ENCODE results near the gene ZBTB25. TPM values are rescaled to one million over a fixed set of nuclear protein-coding genes. Genes with fewer than 3 reads are reported as not detected.

ZBTB25 gene
- total and polyA plus RNA-seq, 10 of the 15 experiments (the other 5 are each of a cell fraction or from before 2014, with no cell fraction given) = 4.1 to 33.9 (median 9.7) TPM

DNA sequence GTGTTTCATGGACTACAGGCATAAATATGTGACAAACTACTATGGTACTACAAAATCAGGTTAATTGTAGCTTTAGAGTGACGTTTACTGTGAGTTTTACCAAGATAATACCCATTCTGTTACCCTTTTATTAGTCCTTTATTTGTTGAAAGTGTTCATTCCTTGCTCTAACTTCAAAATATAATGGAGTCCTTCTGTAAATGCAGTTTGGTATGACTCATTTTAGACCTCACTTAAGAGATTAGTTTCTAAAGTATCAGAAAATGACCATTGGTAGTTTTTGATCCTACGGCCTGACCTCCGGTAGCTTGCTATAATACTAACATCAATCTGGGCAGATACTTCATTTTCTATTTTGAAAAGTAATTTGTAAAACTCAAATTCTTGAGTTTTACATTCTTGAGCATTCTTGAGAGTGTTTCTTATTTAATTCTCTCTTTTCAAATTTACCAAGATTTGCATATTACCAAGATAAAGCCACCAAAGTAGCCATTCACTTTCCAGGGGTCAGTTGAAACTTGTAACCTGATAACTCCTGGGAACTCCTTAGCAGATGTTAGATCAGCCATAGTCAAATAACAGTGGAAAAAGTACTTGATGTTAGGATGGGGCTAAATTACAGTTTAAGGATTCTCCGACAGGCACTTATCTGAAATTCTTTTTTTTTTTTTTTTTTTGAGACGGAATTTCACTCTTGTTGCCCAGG lies 41.1 kb upstream of the ZBTB25 start (continued):
- TF ChIP-seq STAT1 (conservative IDR thresholded peaks at IDR 0.05) (no peak), SMAD5 (IDR thresholded peaks at IDR 0.05; ENCODE audit: low read depth) (no peak), RAD51 (IDR thresholded peaks at IDR 0.05) (no peak), MEF2A (IDR thresholded peaks at IDR 0.05; ENCODE audit: insufficient read depth, low read depth, low read length) (no peak)
- TF ChIP-seq, protein P1, sequence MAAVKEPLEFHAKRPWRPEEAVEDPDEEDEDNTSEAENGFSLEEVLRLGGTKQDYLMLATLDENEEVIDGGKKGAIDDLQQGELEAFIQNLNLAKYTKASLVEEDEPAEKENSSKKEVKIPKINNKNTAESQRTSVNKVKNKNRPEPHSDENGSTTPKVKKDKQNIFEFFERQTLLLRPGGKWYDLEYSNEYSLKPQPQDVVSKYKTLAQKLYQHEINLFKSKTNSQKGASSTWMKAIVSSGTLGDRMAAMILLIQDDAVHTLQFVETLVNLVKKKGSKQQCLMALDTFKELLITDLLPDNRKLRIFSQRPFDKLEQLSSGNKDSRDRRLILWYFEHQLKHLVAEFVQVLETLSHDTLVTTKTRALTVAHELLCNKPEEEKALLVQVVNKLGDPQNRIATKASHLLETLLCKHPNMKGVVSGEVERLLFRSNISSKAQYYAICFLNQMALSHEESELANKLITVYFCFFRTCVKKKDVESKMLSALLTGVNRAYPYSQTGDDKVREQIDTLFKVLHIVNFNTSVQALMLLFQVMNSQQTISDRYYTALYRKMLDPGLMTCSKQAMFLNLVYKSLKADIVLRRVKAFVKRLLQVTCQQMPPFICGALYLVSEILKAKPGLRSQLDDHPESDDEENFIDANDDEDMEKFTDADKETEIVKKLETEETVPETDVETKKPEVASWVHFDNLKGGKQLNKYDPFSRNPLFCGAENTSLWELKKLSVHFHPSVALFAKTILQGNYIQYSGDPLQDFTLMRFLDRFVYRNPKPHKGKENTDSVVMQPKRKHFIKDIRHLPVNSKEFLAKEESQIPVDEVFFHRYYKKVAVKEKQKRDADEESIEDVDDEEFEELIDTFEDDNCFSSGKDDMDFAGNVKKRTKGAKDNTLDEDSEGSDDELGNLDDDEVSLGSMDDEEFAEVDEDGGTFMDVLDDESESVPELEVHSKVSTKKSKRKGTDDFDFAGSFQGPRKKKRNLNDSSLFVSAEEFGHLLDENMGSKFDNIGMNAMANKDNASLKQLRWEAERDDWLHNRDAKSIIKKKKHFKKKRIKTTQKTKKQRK (IDR thresholded peaks at IDR 0.05; ENCODE audit: low read depth, low read length) = no peak

DNA sequence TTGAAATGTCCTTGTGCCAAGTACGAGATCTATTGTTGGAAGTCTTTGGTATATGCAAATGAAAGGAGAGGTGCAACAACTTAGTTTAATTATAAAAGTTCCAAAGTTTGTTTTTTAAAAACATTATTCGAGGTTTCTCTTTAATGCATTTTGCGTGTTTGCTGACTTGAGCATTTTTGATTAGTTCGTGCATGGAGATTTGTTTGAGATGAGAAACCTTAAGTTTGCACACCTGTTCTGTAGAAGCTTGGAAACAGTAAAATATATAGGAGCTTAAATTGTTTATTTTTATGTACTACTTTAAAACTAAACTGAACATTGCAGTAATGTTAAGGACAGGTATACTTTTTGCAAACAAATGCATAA lies 39.2 kb upstream of the ZBTB25 start:
- TF ChIP-seq ASH2L (IDR thresholded peaks at IDR 0.05; ENCODE audit: borderline replicate concordance, low read depth) (no peak), CBX3 (IDR thresholded peaks at IDR 0.05; ENCODE audit: borderline replicate concordance, low read depth) (no peak), SP1 (IDR thresholded peaks at IDR 0.05; ENCODE audit: low read depth, low read length) (no peak), TAF1 (IDR thresholded peaks at IDR 0.05; ENCODE audit: borderline replicate concordance, low read depth, low read length) (no peak), POLR2AphosphoS5 (IDR thresholded peaks at IDR 0.05; ENCODE audit: low read length) (no peak), CHD1 (IDR thresholded peaks at IDR 0.05; ENCODE audit: low read depth, low read length) (no peak), CHD2 (IDR thresholded peaks at IDR 0.05; ENCODE audit: borderline replicate concordance, low read depth, low read length) (no peak), NFYA (IDR thresholded peaks at IDR 0.05; ENCODE audit: borderline replicate concordance, low read depth, low read length) (no peak), SUPT20H (IDR thresholded peaks at IDR 0.05; ENCODE audit: borderline replicate concordance, control insufficient read depth, low read depth, low read length) (no peak), SUZ12 (IDR thresholded peaks at IDR 0.05; ENCODE audit: unreplicated experiment) (no peak)
- TF ChIP-seq, protein P2, sequence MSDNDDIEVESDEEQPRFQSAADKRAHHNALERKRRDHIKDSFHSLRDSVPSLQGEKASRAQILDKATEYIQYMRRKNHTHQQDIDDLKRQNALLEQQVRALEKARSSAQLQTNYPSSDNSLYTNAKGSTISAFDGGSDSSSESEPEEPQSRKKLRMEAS (IDR thresholded peaks at IDR 0.05; ENCODE audit: low read depth, low read length) = no peak
- TF ChIP-seq, protein P1 (IDR thresholded peaks at IDR 0.05; ENCODE audit: low read depth, low read length) = no peak
- ChIA-PET POLR2A (no interaction called here), RAD21 (ENCODE audit: unreplicated experiment) (no interaction called here), CTCF (interaction anchor here (1.4 to 2.0 kb wide), 4 partner anchors 12 to 113 kb away, joined by 3 to 9 read pairs (median 6); no protein-coding TSS in a partner anchor), SMC1A (ENCODE audit: uncharacterized antibody, unreplicated experiment) (interaction anchor here (1.2 to 2.2 kb wide), 5 partner anchors 18 to 222 kb away, joined by 3 to 7 read pairs (median 5); no protein-coding TSS in a partner anchor)
- ATAC-seq (no peak), DNase-seq (ENCODE audit: low read depth, low spot score) (no peak), FAIRE-seq (no peak)
- Histone ChIP-seq H3K9me3 (replicated peaks; ENCODE audit: control insufficient read depth, insufficient read depth, low read length) (peaks cover 15% of the 10 kb centered on the region; the same call in 2 of the 3 replicates), H3K36me3 (ENCODE audit: control insufficient read depth in 2 of 2, insufficient read depth in 2 of 2, low read length in 1 of 2) (no peaks in the 10 kb centered on the region), H3K4me2 (ENCODE audit: control insufficient read depth, insufficient read depth) (no peak overlapping the region), H4K20me1 (ENCODE audit: control insufficient read depth, insufficient read depth) (no peaks in the 10 kb centered on the region), H3K27ac (ENCODE audit: control insufficient read depth, insufficient read depth) (no peak overlapping the region), H3K4me3 (no peak overlapping the region), H2AFZ (ENCODE audit: control insufficient read depth, low read depth, low read length) (no peak overlapping the region), H3K27me3 (replicated peaks in 1 of 2; ENCODE audit: control insufficient read depth in 2 of 2, insufficient read depth in 2 of 2, low read length in 1 of 2) (peaks cover 6 to 9% of the 10 kb centered on the region in 2 experiments), H3K9ac (ENCODE audit: control insufficient read depth, insufficient read depth, low read length) (no peak overlapping the region), H3K79me2 (ENCODE audit: control insufficient read depth, insufficient read depth, low read length) (no peaks in the 10 kb centered on the region), H3K4me1 (ENCODE audit: control insufficient read depth, insufficient read depth, low read length) (peaks cover 4% of the 10 kb centered on the region; the same call in 1 of the 2 replicates)
- intact Hi-C loops (cut with micrococcal nuclease; ENCODE audit: unreplicated experiment) (loop anchor here (5.0 kb wide), 2 partner anchors 94 to 219 kb away; no protein-coding TSS in a partner anchor), in situ Hi-C loops (cut with MboI) (no loop called here)
- BruUV-seq (replicated peaks) = no TSS peak
- WGBS (ENCODE audit: insufficient coverage, insufficient replicate concordance, low lambda C conversion rate, missing lambda C conversion rate) = 17% methylated on average over 4 of the region's 4 CpGs

All from GM12878 (cell line).